ENCODE measurements around the gene LRRC51.

Gene LRRC51

GRCh38 chr11:72124046-72124445, 43.4 kb downstream of the LRRC51 start:
- no peaks in the 10 kb centered on the region for H3F3A ChIP-seq (ENCODE audit: insufficient read depth)
- H3K4me3 ChIP-seq (ENCODE audit: insufficient read depth, low read length, poor library complexity, severe bottlenecking) = no peak overlapping the region
- no peak for TF ChIP-seq CTCF (IDR thresholded peaks at IDR 0.05; ENCODE audit: insufficient read depth, low read length, poor library complexity, severe bottlenecking)
- no peak for TF ChIP-seq EZH2phosphoT487 (conservative IDR thresholded peaks at IDR 0.05; ENCODE audit: low read length)
- H3K9ac ChIP-seq (ENCODE audit: low read length) = no peak overlapping the region
- H3K79me2 ChIP-seq (ENCODE audit: insufficient read depth, low read length) = no peaks in the 10 kb centered on the region
- H3K4me2 ChIP-seq (ENCODE audit: low read depth, low read length, poor library complexity, severe bottlenecking) = no peak overlapping the region
- H3K9me2 ChIP-seq (replicated peaks; ENCODE audit: insufficient read depth, low read length) = no peaks in the 10 kb centered on the region
- 0 out of 2 replicates have a peak, but pooled peaks cover 2% of the 10 kb centered on the region for H3K36me3 ChIP-seq (ENCODE audit: low read length)
- no peak overlapping the region for H3K27ac ChIP-seq (ENCODE audit: low read depth, low read length)
- H2AFZ ChIP-seq (ENCODE audit: low read depth, low read length, severe bottlenecking) = no peak overlapping the region
- H3K27me3 ChIP-seq (ENCODE audit: low read length) = no peaks in the 10 kb centered on the region
- peaks cover 51% of the 10 kb centered on the region; the same call in 1 of the 2 replicates for H3K9me3 ChIP-seq (ENCODE audit: insufficient read depth, low read length)
- H4K20me1 ChIP-seq (ENCODE audit: low read depth, low read length) = no peaks in the 10 kb centered on the region

- no peak overlapping the region for H3K27ac ChIP-seq (ENCODE audit: low read depth, low read length)
- no peak overlapping the region for H3K4me3 ChIP-seq (ENCODE audit: insufficient read depth, low read length, poor library complexity, severe bottlenecking)
- H3K9me3 ChIP-seq (ENCODE audit: insufficient read depth, low read length) = peaks cover 56% of the 10 kb centered on the region; the same call in 1 of the 2 replicates
- no peak overlapping the region for H2AFZ ChIP-seq (ENCODE audit: low read depth, low read length, severe bottlenecking)
- 0 out of 2 replicates have a peak, but pooled peaks cover 2% of the 10 kb centered on the region for H3K36me3 ChIP-seq (ENCODE audit: low read length)
- H3K4me2 ChIP-seq (ENCODE audit: low read depth, low read length, poor library complexity, severe bottlenecking) = no peak overlapping the region
- no peak overlapping the region for H3K9ac ChIP-seq (ENCODE audit: low read length)
- H3K79me2 ChIP-seq (ENCODE audit: insufficient read depth, low read length) = no peaks in the 10 kb centered on the region
- TF ChIP-seq CTCF (IDR thresholded peaks at IDR 0.05; ENCODE audit: insufficient read depth, low read length, poor library complexity, severe bottlenecking) (no peak), EZH2phosphoT487 (conservative IDR thresholded peaks at IDR 0.05; ENCODE audit: low read length) (no peak)
- H3K27me3 ChIP-seq (ENCODE audit: low read length) = no peaks in the 10 kb centered on the region
- H3K9me2 ChIP-seq (replicated peaks; ENCODE audit: insufficient read depth, low read length) = no peaks in the 10 kb centered on the region
- H3F3A ChIP-seq (ENCODE audit: insufficient read depth) = no peaks in the 10 kb centered on the region
- H4K20me1 ChIP-seq (ENCODE audit: low read depth, low read length) = no peaks in the 10 kb centered on the region
Observed at GRCh38 chr11:72125956-72126355, 45.3 kb downstream of the LRRC51 start.

- Histone ChIP-seq H3K9me3 (ENCODE audit: insufficient read depth, low read length) (peaks cover 56% of the 10 kb centered on the region; the same call in 1 of the 2 replicates), H3K36me3 (ENCODE audit: low read length) (0 out of 2 replicates have a peak, but pooled peaks cover 2% of the 10 kb centered on the region), H3K4me2 (ENCODE audit: low read depth, low read length, poor library complexity, severe bottlenecking) (no peak overlapping the region), H3K9ac (ENCODE audit: low read length) (no peak overlapping the region), H3K9me2 (replicated peaks; ENCODE audit: insufficient read depth, low read length) (no peaks in the 10 kb centered on the region), H3K4me3 (ENCODE audit: insufficient read depth, low read length, poor library complexity, severe bottlenecking) (no peak overlapping the region), H3F3A (ENCODE audit: insufficient read depth) (no peaks in the 10 kb centered on the region), H3K79me2 (ENCODE audit: insufficient read depth, low read length) (no peaks in the 10 kb centered on the region), H2AFZ (ENCODE audit: low read depth, low read length, severe bottlenecking) (no peak overlapping the region), H3K27me3 (ENCODE audit: low read length) (no peaks in the 10 kb centered on the region), H3K27ac (ENCODE audit: low read depth, low read length) (no peak overlapping the region), H4K20me1 (ENCODE audit: low read depth, low read length) (no peaks in the 10 kb centered on the region)
- no peak for TF ChIP-seq CTCF (IDR thresholded peaks at IDR 0.05; ENCODE audit: insufficient read depth, low read length, poor library complexity, severe bottlenecking)
- no peak for TF ChIP-seq EZH2phosphoT487 (conservative IDR thresholded peaks at IDR 0.05; ENCODE audit: low read length)
Observed at GRCh38 chr11:72127923-72128322, 47.3 kb downstream of the LRRC51 start.

Measured in SU-DHL-6 (cell line).